ENCODE results near the gene NHEJ1.
A peak's percentile ranks its signal among the peaks of the same experiment; 100 is the strongest.

The NHEJ1 gene

GRCh38 chr2:219123356-219124135, 37.1 kb downstream of the NHEJ1 start:
- no peak for DNase-seq (ENCODE audit: low read depth in 2 of 2)

- no peak for DNase-seq (ENCODE audit: low read depth in 2 of 2)
Measured at GRCh38 chr2:219122202-219122980, 38.2 kb downstream of the NHEJ1 start.

GRCh38 chr2:219120082-219120481, 40.5 kb downstream of the NHEJ1 start:
- DNase-seq (ENCODE audit: low read depth in 2 of 2) = no peak

GRCh38 chr2:219119422-219120043, 41.1 kb downstream of the NHEJ1 start:
- peak; percentile 19 to 56 for DNase-seq (ENCODE audit: low read depth in 2 of 2)

GRCh38 chr2:219118504-219118903, 42.1 kb downstream of the NHEJ1 start:
- no peak for DNase-seq (ENCODE audit: low read depth in 2 of 2)

- DNase-seq (ENCODE audit: low read depth in 2 of 2) = no peak
Measured at GRCh38 chr2:219116776-219117646, 43.6 kb downstream of the NHEJ1 start.

- DNase-seq (ENCODE audit: low read depth in 2 of 2) = no peak
Measured at GRCh38 chr2:219112651-219113338, 47.8 kb downstream of the NHEJ1 start.

GRCh38 chr2:219112062-219112406, 48.6 kb downstream of the NHEJ1 start:
- DNase-seq (ENCODE audit: low read depth in 2 of 2) = no peak

GRCh38 chr2:219111375-219112061, 49.1 kb downstream of the NHEJ1 start:
- DNase-seq (ENCODE audit: low read depth in 2 of 2) = no peak

- peak; percentile 3 to 31 for DNase-seq (ENCODE audit: low read depth in 2 of 2)
Measured at GRCh38 chr2:219109471-219109870, 51.1 kb downstream of the NHEJ1 start.

GRCh38 chr2:219107758-219108157, 52.9 kb downstream of the NHEJ1 start:
- DNase-seq (ENCODE audit: low read depth in 2 of 2) = no peak

- no peak for DNase-seq (ENCODE audit: low read depth in 2 of 2)
Measured at GRCh38 chr2:219106251-219106650, 54.4 kb downstream of the NHEJ1 start.

GRCh38 chr2:219104107-219105035, 56.2 kb downstream of the NHEJ1 start:
- DNase-seq (ENCODE audit: low read depth in 2 of 2) = no peak

GRCh38 chr2:219099329-219099728, 61.3 kb downstream of the NHEJ1 start:
- no peak for DNase-seq (ENCODE audit: low read depth in 2 of 2)

GRCh38 chr2:219095406-219095935, 65.1 kb downstream of the NHEJ1 start:
- no peak for DNase-seq (ENCODE audit: low read depth in 2 of 2)

GRCh38 chr2:219094171-219094570, 66.4 kb downstream of the NHEJ1 start:
- DNase-seq (ENCODE audit: low read depth in 2 of 2) = no peak

- no peak for DNase-seq (ENCODE audit: low read depth in 2 of 2)
Measured at GRCh38 chr2:219090436-219091299, 69.9 kb downstream of the NHEJ1 start.

- no peak for DNase-seq (ENCODE audit: low read depth in 2 of 2)
Measured at GRCh38 chr2:219089330-219089729, 71.3 kb downstream of the NHEJ1 start.

Measured in stimulated activated CD4-positive, alpha-beta T cell treated with anti-CD3 and anti-CD28 coated beads, Interleukin-12 subunit alpha, Interleukin-12 subunit beta, amount 100 ng/mL, for 24 hours (primary cell).